Measurements from ENCODE around the gene DKK3. TPM values are rescaled to one million over a fixed set of nuclear protein-coding genes. Genes with fewer than 3 reads are reported as not detected.
A peak's percentile ranks its signal among the peaks of the same experiment; 100 is the strongest.

Gene DKK3
- total RNA-seq, 2 donors from 2014 or later, result 0.91 to 1.6 TPM

DNA sequence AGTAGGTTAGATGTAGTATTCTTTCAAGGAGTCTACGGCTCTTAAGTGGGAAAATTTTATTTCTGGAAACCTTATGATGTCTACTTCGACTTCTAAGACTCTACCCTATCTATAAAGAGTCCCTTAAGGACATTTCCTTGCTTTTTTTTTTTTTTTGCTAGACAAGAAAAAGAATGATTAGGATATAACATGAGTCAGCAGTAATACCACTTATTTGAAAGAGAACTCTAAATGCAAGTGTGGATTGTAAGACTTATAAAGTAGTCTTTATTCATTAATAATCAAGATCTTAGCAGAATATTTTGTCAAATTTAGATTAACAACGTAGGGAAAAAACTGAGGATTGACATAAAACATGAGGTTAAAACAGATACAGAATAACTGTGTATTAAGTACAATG is 71.0 kb downstream of the DKK3 start:
- Mint-ChIP-seq H3K4me1 (peaks cover 10% of the 10 kb centered on the region), H3K36me3 (ENCODE audit: low read depth) (peaks cover 19% of the 10 kb centered on the region)
- no peak for ATAC-seq

DNA sequence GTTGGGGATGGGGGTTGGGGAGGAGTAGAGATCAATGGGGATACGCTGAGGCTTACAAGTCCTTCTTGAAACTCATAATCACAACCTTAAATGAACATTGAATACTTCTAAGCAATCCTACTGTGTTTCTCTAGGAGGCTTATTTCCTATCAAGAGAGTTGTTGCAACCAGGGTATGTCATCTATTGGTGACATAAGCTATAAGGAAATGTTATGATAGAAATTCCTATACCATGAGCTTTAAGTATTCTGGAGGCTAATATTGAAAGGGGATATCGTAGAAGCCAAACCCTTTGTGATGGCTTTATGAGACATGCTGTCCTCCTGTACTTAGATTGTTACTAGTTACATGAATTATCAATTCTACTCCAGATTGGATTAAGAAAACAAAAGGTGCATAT is 72.9 kb downstream of the DKK3 start:
- no peaks in the 10 kb centered on the region for H3K9me3 ChIP-seq (ENCODE audit: control insufficient read depth, low read length, poor library complexity, severe bottlenecking)
- peak overlapping the region; percentile 8 for H3K27ac Mint-ChIP-seq
- H3K36me3 Mint-ChIP-seq (ENCODE audit: low read depth), result peaks cover 15% of the 10 kb centered on the region
- DNase-seq (no peak), ATAC-seq (no peak)
- H3K4me1 Mint-ChIP-seq, result peaks cover 13% of the 10 kb centered on the region
- no peak overlapping the region for H3K4me3 Mint-ChIP-seq
- H3K27me3 Mint-ChIP-seq, result no peaks in the 10 kb centered on the region

More for the DNA sequence above, 71.0 kb downstream of the DKK3 start:
- no peak overlapping the region for H3K27ac Mint-ChIP-seq
- no peaks in the 10 kb centered on the region for H3K27me3 Mint-ChIP-seq
- no peak overlapping the region for H3K4me3 Mint-ChIP-seq
- no peak for DNase-seq
- H3K9me3 ChIP-seq (ENCODE audit: control insufficient read depth, low read length, poor library complexity, severe bottlenecking), result no peaks in the 10 kb centered on the region

DNA sequence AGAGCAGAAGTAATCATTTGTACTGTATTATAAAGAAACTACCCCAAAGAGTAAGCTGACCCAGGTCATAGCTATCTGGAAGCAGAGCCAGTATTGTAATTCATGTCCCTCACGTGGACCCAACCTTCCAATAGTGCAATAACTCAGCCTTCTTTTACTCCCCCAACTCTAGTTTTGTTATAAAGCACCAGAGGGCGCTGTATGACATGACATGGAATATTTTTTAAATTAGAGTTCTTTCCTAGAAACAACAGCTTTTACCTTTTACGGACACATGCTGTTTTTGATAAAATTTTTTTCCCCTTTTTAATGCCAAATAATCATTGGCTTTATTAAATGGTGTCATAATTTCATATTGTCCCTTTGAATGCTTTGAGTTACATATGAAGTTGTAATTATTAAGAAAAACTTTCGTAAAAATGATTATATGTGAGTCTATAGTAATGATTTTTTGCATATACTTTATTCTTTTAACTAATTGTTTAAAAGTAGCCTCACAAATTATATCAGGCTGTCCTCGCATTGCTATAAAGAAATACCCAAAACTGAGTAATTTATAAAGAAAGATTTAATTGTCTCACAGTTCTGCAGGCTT is 76.9 kb downstream of the DKK3 start:
- no peaks in the 10 kb centered on the region for H3K27me3 Mint-ChIP-seq
- H3K4me1 Mint-ChIP-seq, result peaks cover 9% of the 10 kb centered on the region
- H3K4me3 Mint-ChIP-seq, result no peak overlapping the region

DNA sequence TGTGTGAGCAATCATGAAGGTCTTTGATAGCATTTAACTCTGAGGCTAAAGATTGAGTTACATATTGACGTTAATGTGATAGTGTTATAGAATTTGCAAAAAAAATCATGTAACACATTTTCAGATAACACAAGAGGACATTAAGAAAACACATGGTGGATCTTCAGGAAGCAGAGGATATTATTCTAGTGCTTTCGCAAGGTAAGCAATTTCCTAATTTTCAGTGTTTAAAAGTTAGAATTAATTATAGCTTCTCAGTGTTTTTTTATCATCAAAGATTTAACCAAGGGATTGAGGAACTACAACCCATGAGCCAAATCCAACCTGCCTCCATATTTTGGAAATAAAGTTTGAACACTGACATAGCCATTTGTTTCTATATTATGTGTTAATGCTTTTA is 78.5 kb downstream of the DKK3 start:
- Mint-ChIP-seq H3K27ac (no peak overlapping the region), H3K36me3 (ENCODE audit: low read depth) (peaks cover 24% of the 10 kb centered on the region), H3K4me3 (no peak overlapping the region), H3K27me3 (no peaks in the 10 kb centered on the region), H3K4me1 (peaks cover 18% of the 10 kb centered on the region)
- ATAC-seq (no peak), DNase-seq (no peak)
- no peaks in the 10 kb centered on the region for H3K9me3 ChIP-seq (ENCODE audit: control insufficient read depth, low read length, poor library complexity, severe bottlenecking)

More for the DNA sequence above, 76.9 kb downstream of the DKK3 start:
- peaks cover 12% of the 10 kb centered on the region for H3K36me3 Mint-ChIP-seq (ENCODE audit: low read depth)
- H3K27ac Mint-ChIP-seq, result peak overlapping the region; percentile 29
- no peak for DNase-seq
- no peaks in the 10 kb centered on the region for H3K9me3 ChIP-seq (ENCODE audit: control insufficient read depth, low read length, poor library complexity, severe bottlenecking)
- ATAC-seq, result peak; percentile 75

DNA sequence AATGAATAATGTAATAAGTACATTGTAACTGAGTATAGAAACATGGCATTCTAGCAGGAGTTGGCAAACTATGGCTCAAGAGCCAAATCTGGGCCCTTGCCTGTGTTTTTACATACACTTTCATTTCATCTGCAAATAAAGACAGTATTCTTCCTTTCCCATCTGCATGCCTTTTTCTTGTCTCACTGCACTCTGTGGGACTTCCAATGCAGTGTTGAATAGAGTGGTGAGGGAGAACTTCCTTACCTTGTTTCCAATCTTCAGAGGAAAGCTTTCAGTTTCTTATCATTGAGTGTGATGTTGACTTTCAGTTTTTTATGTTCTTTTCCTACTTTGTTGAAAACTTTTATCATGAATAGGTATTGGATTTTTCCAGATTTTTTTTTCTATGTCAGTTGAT is 84.6 kb downstream of the DKK3 start:
- peaks cover 18% of the 10 kb centered on the region for H3K36me3 Mint-ChIP-seq (ENCODE audit: low read depth)
- DNase-seq (no peak), ATAC-seq (no peak)
- H3K4me1 Mint-ChIP-seq, result peaks cover 22% of the 10 kb centered on the region
- H3K27ac Mint-ChIP-seq, result peak overlapping the region; percentile 56
- H3K4me3 Mint-ChIP-seq, result no peak overlapping the region
- H3K9me3 ChIP-seq (ENCODE audit: control insufficient read depth, low read length, poor library complexity, severe bottlenecking), result no peaks in the 10 kb centered on the region
- H3K27me3 Mint-ChIP-seq, result no peaks in the 10 kb centered on the region

DNA sequence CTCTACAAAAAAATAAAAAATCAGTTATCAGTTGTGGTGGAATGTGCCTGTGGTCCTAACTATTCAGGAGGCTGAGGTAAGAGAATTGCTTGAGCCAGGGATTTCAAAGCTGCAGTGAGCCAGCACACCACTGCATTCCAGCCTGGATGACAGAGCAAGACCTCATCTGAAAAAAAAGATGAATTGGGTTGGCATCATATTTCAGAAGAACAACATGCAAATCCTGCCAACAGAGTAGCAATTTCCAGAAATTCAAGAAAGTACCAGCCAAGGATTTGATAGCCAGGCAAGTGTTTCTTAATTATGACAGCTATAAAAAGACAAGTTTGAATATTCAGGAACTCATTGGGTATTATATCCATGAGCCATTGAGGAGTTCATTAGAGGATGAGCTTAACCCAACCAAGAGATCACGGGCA is 91.4 kb downstream of the DKK3 start:
- ATAC-seq, result no peak

DNA sequence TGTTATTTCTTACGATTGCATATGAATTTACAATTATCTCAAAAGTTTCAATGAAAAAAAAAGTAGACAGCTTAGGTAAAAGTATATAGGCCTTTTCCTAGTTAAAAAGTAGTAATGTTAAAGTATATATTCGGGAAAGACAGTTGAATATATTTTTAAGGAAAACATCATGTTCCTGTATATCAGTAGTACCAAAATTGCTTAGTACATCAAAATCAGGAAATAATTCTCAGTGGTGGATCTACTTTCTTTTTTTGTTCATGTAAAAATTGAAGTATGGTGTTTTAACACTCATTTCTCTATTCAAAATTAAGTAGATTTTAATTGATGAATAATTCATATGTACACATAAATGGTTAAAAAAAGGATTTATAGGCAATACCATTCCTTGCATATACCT is 92.8 kb downstream of the DKK3 start:
- Mint-ChIP-seq H3K27me3 (no peaks in the 10 kb centered on the region), H3K27ac (peak overlapping the region; percentile 56), H3K36me3 (ENCODE audit: low read depth) (peaks cover 15% of the 10 kb centered on the region), H3K4me3 (no peak overlapping the region), H3K4me1 (peaks cover 8% of the 10 kb centered on the region)
- no peak for ATAC-seq
- no peak for DNase-seq
- no peaks in the 10 kb centered on the region for H3K9me3 ChIP-seq (ENCODE audit: control insufficient read depth, low read length, poor library complexity, severe bottlenecking)

More for the DNA sequence above, 91.4 kb downstream of the DKK3 start:
- no peaks in the 10 kb centered on the region for H3K27me3 Mint-ChIP-seq
- peak overlapping the region; percentile 56 for H3K27ac Mint-ChIP-seq
- H3K36me3 Mint-ChIP-seq (ENCODE audit: low read depth), result peaks cover 6% of the 10 kb centered on the region
- DNase-seq, result no peak
- H3K4me1 Mint-ChIP-seq, result peaks cover 8% of the 10 kb centered on the region
- no peaks in the 10 kb centered on the region for H3K9me3 ChIP-seq (ENCODE audit: control insufficient read depth, low read length, poor library complexity, severe bottlenecking)
- peak overlapping the region; percentile 52 for H3K4me3 Mint-ChIP-seq

DNA sequence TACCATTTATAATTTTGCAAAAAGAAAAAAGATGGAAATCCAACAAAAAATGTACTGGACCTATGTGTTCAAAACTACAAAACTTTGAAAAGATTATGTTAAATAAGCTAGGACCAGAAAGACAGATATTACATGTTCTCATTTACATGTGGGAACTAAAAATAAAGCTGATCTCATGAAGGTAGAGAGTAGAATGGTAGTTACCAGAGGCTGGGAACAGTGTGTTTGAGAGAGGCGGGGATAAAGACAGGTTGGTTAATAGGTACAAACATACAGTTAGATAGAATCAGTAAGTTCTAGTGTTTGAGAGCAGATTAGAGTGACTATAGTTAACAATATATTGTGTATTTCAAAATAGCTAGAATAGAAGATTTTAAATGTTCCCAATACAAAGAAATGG is 95.0 kb downstream of the DKK3 start:
- H3K27me3 Mint-ChIP-seq, result no peaks in the 10 kb centered on the region
- no peaks in the 10 kb centered on the region for H3K9me3 ChIP-seq (ENCODE audit: control insufficient read depth, low read length, poor library complexity, severe bottlenecking)
- ATAC-seq, result no peak
- H3K27ac Mint-ChIP-seq, result no peak overlapping the region
- DNase-seq, result no peak
- no peak overlapping the region for H3K4me3 Mint-ChIP-seq
- peaks cover 15% of the 10 kb centered on the region for H3K36me3 Mint-ChIP-seq (ENCODE audit: low read depth)
- peaks cover 8% of the 10 kb centered on the region for H3K4me1 Mint-ChIP-seq

Other genes with a start within 250 kb of the DKK3 start
- 10 to 100 TPM; 71.5 to 82.3 TPM for gene USP47, start 166.7 kb downstream of the DKK3 start, total RNA-seq
- gene MICAL2, start 102.0 kb upstream of the DKK3 start, total RNA-seq, result 10 to 100 TPM; 52.0 to 66.9 TPM